Embryonic facial prominence (tissue), 1 donor: Measurements from ENCODE around the gene VSTM4.

Experiments used
- DNase-seq: peaks from one replicate; pipeline ENCODE4 v3.0.0-alpha.2; 2016; ENCODE audit errors: extremely low spot score

The VSTM4 gene

DNA sequence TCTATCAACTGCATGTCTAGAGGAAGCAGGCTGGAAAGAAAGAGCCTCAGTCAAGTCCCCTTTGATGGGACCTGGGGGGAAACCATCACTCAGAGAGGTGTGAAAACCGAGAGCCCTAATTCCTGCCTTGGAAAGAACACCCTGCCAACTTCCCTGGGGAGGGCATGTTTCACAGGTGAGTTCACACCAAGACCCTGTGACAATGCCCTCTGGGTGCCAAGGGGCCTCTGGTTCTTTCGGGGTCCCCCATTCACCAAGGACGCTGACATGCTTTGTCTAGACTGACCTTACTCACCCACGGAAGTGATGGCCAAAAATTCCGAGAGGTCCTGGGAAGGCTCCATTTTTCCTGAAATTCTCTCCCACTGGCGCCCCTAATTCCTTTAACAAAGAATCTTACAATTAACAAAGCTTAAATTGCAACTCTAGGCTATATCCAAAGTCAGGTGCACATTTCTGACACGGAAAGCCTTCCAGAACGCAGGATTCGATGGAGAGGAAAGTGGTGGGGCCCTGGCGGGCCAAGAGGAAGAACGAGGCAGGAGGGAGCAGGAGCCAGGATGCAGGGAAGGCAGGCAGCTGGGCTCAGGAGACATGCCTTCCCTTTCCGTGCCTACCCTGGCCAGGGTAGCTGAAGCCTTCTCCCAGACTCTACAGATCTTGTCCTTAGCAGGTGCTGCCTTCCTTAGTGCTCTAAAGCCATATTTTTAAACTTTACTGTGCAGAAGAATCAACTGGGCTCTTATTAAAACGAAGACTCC, 23.7 kb downstream of the VSTM4 start:
- DNase-seq = no peak

DNA sequence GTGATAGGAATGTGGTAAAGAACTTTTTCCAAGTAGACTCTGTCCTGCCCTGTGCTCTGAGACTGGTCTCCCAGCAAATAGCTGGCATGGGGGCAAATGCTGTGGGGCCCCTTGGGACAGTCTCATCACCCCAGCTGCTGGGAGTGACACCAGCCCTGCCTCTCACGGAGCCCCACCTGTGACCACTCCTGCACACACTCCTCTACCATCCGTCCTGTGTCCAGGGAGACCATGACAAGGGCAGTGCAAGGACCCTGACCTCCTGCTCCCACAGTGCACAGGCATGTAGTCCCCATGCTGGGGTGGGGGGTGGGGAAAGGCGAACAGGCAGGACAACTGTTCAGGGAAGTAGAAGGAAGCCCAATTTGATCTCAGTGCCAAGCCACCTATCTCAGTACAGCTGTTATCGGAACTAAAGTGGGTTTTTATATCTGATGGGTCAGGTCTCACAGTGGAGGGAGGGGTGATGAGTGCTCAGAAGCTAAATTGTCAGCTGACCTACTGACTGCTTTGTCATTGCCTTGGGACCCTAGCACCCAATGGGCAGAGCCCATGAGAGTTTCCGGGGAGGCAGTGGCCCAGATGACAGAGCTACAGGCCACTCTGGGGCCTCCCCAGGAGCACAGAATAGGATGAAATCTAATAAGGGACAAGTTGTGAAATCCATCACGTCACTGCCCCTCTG, 24.5 kb downstream of the VSTM4 start:
- DNase-seq = no peak

DNA sequence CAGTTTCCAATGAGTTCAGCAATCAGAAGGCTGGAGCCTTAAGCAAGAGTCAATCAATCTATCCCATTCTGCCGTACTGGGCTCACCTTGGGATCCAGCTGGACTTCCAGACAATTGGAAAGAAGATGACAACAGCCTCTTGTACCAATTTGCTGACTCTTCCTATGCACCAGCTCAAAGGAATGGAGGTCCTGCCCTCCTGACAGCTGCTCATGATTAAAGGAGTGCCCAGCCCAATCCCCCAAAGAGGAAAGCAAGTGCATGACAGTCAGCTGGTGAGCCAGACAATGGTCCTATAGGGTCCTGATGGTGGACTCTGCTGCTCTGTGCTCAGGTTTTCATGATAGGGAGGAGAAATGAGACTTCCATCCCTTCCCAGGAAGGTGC, 25.1 kb downstream of the VSTM4 start:
- no peak for DNase-seq

DNA sequence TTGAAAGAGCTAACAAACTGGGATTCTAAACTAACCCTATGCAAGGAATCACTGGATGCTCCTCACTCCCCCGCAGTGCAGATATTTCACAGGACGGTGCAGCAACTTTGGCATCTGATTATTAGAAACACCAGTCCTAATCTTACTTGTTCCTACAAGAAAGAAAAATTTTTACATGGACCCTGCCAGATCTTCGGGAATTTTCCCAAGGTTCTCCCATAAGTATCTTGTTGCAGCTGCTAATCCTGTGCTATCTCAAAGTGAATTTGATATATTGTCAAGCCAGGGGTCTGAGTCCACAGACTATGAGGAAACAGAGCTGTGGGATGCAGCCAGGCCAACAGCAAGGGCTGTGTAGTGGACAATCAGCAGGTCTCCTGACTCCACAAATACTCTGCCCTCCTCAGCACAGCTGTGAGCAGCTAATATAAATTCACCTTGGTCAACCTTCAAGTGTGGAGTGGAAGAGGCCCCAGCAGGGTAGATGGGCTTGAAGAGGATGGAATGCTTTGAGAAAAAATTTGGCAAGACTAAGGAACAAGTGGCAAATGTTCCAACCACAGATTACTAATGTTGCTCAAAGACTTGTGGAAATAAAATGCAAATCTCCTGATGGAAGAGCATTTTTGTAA, 25.6 kb downstream of the VSTM4 start:
- no peak for DNase-seq

- DNase-seq = no peak
These were observed 26.2 kb downstream of the VSTM4 start for GRCh38 chr10:49089152-49089551.

DNA sequence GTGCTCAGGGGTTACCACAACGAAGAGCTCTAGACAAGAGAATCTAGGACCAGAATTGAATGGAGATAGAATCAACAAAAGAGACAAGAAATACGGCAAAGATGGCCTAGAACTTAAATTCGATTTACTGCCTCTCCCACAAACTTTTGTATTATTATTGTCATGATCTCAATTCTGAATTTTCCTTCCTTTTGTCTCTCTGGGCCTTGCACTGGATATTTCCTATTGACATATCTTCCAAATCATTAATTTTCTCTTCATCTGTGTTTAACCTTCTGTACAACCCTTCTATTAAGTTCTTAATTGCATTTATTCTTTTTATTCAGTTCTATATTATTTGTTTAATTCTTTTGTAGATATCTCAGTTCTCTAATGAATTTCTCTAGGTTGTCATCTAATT, 28.4 kb downstream of the VSTM4 start:
- no peak for DNase-seq

GRCh38 chr10:49083261-49083660, 32.1 kb downstream of the VSTM4 start:
- no peak for DNase-seq

DNA sequence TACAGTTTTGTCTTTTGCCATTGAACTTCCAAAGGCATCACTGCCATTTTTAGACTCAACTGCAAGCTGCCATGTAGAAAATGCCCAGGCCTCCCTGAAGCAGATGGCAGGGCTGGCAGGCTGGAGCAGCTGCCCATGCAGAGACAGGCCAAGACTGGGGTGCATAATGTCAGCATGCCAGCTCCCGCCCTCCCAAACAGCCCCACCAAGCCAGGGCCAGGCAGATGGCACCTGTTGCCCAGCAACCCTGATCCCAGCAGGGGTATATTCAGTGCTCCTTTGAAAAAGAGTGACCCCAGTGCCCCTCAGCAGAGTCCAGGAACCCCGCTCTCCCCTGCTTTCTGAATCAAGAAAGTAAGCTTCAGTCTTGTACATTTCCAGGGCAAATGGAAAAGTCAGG, 32.6 kb downstream of the VSTM4 start:
- no peak for DNase-seq

- DNase-seq = no peak
These were observed 33.6 kb downstream of the VSTM4 start for GRCh38 chr10:49081547-49082275.

DNA sequence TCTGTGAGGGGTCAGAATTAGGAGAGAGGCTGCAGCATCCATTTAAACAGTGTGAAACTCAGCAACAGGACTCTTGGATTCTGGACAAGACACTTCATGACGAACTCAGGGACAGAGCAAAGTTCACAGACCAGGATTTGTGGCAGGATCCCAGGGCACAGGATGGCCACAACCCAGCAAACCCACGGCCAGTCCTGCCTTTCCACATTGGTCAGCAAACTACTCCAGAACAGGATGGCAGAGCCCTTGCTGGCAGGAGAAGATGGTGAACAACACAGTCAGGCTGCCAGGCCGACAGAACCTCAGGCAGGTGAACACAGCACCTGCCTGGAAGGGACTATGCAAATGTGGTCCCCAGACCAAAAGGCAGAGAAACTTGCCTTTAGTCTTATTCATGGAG, 34.4 kb downstream of the VSTM4 start:
- DNase-seq = no peak

GRCh38 chr10:49080071-49080470, 35.3 kb downstream of the VSTM4 start:
- DNase-seq = no peak

GRCh38 chr10:49079499-49079898, 35.8 kb downstream of the VSTM4 start:
- no peak for DNase-seq

GRCh38 chr10:49079072-49079471, 36.2 kb downstream of the VSTM4 start:
- no peak for DNase-seq

DNA sequence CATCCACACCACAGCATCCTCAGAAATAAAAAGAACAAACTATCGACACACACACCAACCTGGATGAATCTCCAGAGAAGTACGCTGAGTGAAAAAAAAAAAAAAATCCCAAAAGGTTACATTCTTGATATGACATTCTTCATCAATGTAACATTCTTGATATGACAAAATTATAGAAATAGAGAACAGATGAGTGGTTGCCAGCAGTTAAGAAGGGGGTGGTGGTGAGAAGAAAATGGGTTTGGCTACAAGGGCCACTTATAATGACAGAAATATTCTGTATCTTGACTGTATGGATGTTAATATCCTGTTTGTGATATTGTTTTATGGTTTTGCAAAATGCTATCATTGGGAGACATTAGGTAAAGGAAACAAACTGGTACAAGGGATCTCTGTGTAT, 36.9 kb downstream of the VSTM4 start:
- no peak for DNase-seq

DNA sequence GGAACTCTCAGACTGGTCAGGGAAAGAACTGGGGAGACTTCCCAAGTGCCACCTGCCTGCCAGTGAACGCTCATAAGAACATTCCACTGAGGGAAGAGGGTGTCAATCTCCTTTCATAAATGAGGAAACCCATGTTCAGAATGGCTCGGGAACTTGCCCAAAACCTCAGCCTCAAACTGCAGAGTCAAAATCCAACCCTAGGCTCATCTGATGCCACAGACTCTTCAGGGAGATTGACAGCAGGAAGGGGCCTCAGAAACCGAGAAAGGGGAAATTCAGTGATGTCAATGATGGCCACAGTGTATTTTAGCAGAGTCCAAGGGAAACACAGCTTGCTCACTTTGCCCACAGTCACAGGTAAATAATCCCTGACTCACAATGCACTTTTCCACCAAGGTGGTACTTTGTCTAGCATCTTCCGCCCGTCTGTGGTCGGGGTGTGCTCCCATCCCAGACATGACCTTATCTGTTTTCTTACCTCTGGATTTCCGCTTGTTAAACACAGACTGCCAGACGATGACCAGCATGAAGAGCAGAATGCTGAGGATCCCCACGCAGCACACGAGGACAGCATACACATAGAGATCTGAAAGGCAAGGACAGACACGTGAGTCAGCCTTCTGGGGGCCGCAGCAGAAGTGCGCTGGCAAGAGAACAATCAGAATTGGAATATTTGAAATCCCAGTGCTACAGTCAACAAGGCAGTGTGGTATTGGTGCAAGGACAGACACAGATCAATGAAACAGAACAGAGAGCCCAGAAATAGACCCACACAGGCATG, 38.4 kb downstream of the VSTM4 start:
- no peak for DNase-seq

DNA sequence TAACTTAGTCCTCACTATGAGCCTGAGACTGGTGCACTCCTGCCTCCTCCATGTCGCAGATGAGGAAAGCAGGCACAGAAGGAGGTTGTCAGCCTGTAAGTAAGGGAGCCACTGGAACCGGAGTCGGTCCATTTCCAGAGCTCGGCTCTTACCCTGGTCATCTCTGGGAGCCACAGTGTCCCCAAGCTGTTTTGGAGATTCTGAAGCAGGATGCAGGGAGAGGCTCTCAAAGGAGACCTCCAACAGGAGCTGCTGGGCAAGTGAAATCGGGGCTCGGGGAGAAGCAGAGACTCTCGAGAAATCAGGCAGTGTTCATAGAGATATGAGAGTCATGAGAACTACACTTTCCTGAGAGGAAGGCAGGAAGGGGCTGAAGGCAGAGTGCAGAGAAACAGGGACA, 39.0 kb downstream of the VSTM4 start:
- no peak for DNase-seq

- no peak for DNase-seq
These were observed 39.6 kb downstream of the VSTM4 start for GRCh38 chr10:49075743-49076142.

DNA sequence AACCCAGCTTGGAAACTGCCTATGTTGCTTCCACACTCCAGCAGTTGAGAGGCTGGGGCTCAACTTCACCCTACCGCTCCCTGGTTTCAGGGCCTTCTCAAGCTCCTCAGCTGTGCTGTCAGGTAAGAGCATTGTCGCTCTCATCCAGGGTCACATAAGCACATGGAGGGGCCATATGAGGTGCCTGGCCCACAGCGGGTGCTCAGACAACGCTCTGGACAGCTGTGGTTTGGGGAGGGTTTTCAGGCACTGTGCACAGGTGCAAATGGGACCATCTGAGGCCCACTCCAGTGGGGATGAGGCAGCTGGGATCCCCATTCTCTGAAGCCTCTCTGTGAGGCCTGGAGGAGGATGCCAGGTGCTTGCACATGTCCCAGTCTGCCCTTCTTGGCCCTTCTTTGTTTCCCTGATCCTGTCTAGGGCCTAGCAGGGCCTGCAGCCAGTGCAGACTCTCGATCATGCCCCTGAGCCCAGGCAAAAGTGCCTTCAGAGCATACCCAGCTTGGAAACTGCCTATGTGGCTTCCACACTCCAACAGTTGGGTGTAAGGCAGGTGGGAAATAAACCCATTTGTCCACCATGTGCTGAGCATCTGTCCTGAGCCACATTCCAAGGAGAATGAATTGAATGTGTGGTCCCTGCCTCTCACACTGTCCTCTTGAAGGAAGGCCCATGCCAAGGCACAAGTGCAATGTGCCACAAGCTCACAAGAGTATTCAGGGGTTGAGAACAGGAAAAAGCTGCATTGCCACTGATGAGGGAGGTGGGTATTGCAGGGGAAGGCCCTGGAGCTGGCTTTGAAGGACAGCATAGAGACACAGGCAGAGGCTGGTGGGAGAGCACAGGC, 40.3 kb downstream of the VSTM4 start:
- no peak for DNase-seq

- DNase-seq = no peak
These were observed 43.0 kb downstream of the VSTM4 start for GRCh38 chr10:49072166-49072885.

DNA sequence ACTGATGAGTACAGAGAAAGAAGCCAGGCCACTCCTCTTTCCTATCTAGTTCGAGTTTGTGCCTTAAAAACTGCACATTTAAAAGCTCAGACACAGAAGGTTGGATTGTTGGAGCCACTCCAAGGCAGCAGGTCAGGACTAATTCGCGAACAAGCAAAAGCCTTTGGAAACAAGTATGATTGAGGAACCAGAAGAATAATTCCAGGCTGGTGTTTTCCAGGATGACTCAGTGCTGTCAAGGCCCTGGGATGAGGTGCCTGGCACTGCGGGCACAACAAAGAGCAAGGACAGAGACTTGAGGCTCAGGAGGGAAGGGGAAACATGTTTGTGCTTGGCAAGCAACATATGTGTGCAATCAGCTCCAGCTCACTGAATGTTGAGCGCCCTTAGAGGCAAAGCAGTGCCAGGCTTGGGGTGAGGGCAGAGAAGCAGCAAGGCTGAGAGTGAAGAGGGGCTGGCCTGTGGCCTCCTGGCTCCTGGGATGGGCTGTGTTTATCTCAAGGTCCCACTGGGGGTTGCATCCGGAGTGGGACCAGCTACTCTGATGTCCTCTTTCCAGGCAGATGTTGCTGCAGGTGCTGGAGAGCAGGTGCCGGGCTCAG, 44.1 kb downstream of the VSTM4 start:
- DNase-seq = no peak
